NCI-H1105 (cell line): ENCODE results near the gene LCN12.

Experiments
- DNase-seq: peaks from one replicate; lab custom pipeline; 2025; lab: John Stamatoyannopoulos, UW

Gene LCN12

GRCh38 chr9:136958898-136959850 lies 7.1 kb downstream of the LCN12 start:
- DNase-seq, result no peak

- DNase-seq, result no peak
These were observed 8.3 kb downstream of the LCN12 start for GRCh38 chr9:136960212-136960937.

- DNase-seq, result no peak
These were observed 8.8 kb downstream of the LCN12 start for GRCh38 chr9:136960938-136961275.

DNA sequence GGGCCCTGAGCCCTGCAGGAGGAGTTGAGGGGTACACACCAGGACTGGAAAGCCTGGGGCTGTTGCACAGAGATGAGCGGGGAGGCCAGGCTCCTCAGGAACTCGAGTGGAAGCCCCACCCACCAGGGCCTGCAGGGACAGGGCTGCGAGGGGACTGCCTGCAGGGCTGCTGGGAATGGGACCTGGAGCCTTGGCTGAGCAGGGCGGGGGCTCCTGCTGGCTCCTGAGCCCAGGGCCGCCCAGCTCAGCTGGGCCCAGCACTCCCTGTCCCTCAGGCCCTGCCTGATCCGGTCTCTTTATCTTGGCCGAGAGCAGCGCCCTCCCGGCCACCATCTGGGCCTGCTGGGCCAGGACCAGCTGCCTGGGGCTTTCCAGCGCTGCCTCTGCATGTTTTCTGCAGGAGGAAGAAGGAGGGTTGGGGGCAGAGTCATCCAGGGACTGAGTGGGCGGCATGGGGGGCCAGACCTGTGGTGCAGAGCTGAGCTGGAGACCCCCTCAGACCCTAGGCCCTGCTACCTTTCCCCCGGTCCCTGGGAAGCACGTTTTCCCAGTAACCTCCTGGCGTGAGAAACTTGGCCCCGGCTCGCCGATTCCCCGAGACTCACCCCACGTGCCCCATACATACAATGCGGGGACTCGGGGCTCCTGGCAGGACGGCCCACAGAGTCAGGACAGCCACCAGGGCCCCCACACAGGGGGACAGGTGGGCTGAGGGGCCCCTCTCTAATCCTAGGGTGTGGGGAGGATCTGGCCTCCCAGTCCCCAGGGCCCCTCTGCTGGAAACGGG lies 9.4 kb downstream of the LCN12 start:
- no peak for DNase-seq

- no peak for DNase-seq
These were observed 10.1 kb downstream of the LCN12 start for GRCh38 chr9:136962163-136962562.

GRCh38 chr9:136962701-136963248 lies 10.7 kb downstream of the LCN12 start:
- DNase-seq, result no peak

- no peak for DNase-seq
These were observed 11.3 kb downstream of the LCN12 start for GRCh38 chr9:136963341-136963740.

- no peak for DNase-seq
These were observed 11.7 kb downstream of the LCN12 start for GRCh38 chr9:136963751-136964150.

GRCh38 chr9:136964171-136964689 lies 12.2 kb downstream of the LCN12 start:
- DNase-seq, result no peak

- DNase-seq, result no peak
These were observed 12.9 kb downstream of the LCN12 start for GRCh38 chr9:136964833-136965422.

- DNase-seq, result no peak
These were observed 13.9 kb downstream of the LCN12 start for GRCh38 chr9:136965771-136966484.

- no peak for DNase-seq
These were observed 16.5 kb downstream of the LCN12 start for GRCh38 chr9:136968333-136969127.

DNA sequence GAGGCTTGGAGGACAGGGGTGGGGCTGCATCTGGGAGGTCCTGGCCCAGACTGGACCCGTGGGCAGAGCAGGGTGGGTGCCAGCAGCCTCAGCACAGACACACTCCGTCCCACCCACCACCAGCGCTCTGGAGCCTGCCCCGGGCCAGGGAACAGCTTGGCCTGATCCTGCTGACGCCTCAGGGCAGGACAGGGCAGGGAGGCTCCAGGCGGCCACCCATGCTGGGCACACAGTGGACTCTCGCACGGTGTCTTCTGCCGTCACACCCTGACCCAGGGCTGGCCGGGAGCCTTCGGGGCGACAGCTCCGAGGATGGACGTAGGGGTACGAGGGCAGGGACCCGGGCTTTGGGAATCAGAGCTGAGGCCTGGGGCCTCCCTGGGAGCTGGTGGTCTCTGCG lies 17.1 kb downstream of the LCN12 start:
- DNase-seq, result no peak

GRCh38 chr9:136969774-136970173 lies 17.7 kb downstream of the LCN12 start:
- DNase-seq, result no peak

- DNase-seq, result no peak
These were observed 18.3 kb downstream of the LCN12 start for GRCh38 chr9:136970361-136970760.

DNA sequence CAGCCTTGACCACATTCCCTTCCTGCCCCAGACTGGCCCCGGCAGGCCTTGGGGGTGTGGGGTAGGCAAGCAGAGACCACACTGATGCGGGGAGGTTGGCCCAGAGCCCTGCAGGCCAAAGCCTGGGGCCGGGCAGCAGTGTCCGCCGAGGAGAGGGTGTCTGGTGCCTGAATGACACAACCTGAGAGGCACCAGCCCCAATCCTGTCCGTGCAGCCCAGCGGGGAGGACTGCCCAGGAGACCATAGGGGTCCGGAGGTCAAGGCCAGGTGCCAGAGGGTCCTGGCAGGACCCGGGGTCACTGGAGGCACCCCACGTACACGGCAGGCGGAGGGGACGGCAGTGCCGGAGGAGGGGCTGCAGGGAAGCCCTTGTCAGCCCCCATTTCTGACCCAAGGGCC lies 19.7 kb downstream of the LCN12 start:
- DNase-seq, result no peak

DNA sequence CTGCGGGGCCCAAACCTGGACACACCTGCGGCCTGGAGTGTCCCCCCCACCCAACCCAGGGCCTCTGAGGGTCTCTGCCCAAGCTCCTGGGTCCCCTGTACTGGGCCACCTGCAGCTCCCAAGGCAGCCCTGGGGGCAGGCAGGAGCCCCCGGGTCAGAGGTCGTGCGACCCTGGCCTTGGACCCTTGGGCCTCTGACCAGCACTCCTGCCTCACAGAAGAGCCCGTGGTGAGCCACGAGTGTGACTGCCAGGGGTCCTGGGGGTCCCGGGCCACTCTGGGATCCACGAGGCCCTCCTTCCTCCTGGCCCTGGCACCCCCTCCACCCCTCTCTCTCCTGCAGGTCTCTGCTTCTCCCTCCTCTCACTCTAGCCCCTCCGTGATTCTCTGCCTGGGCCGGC lies 20.3 kb downstream of the LCN12 start:
- DNase-seq, result no peak

GRCh38 chr9:136972743-136973142 lies 20.7 kb downstream of the LCN12 start:
- no peak for DNase-seq

- no peak for DNase-seq
These were observed 21.8 kb downstream of the LCN12 start for GRCh38 chr9:136973618-136974617.
